ENCODE measurements around the gene CACNA1D.

The CACNA1D gene

GRCh38 chr3:53813229-53813628 lies 318.8 kb downstream of the CACNA1D start:
- no peak for DNase-seq

GRCh38 chr3:53813876-53814275 lies 319.5 kb downstream of the CACNA1D start:
- DNase-seq, result no peak

GRCh38 chr3:53815067-53815466 lies 320.7 kb downstream of the CACNA1D start:
- DNase-seq, result no peak

GRCh38 chr3:53815651-53816050 lies 321.2 kb downstream of the CACNA1D start:
- DNase-seq, result no peak

- peak; percentile 65 for DNase-seq
Measured at GRCh38 chr3:53816425-53816824, 322.0 kb downstream of the CACNA1D start.

- DNase-seq, result no peak
Measured at GRCh38 chr3:53817211-53817610, 322.8 kb downstream of the CACNA1D start.

GRCh38 chr3:53817809-53818208 lies 323.4 kb downstream of the CACNA1D start:
- DNase-seq, result no peak

- DNase-seq, result no peak
Measured at GRCh38 chr3:53818221-53819162, 324.1 kb downstream of the CACNA1D start.

GRCh38 chr3:53819163-53819868 lies 324.9 kb downstream of the CACNA1D start:
- no peak for DNase-seq

- no peak for DNase-seq
Measured at GRCh38 chr3:53820084-53820483, 325.7 kb downstream of the CACNA1D start.

- DNase-seq, result no peak
Measured at GRCh38 chr3:53820756-53821580, 326.6 kb downstream of the CACNA1D start.

GRCh38 chr3:53821631-53822121 lies 327.3 kb downstream of the CACNA1D start:
- no peak for DNase-seq

GRCh38 chr3:53822331-53822741 lies 327.9 kb downstream of the CACNA1D start:
- no peak for DNase-seq

- no peak for DNase-seq
Measured at GRCh38 chr3:53823026-53823955, 328.9 kb downstream of the CACNA1D start.

GRCh38 chr3:53823956-53824657 lies 329.7 kb downstream of the CACNA1D start:
- DNase-seq, result no peak

GRCh38 chr3:53824795-53825194 lies 330.4 kb downstream of the CACNA1D start:
- DNase-seq, result no peak

GRCh38 chr3:53826048-53826447 lies 331.6 kb downstream of the CACNA1D start:
- no peak for DNase-seq

GRCh38 chr3:53828581-53828980 lies 334.2 kb downstream of the CACNA1D start:
- no peak for DNase-seq

GRCh38 chr3:53829605-53830004 lies 335.2 kb downstream of the CACNA1D start:
- DNase-seq, result no peak

- no peak for DNase-seq
Measured at GRCh38 chr3:53830944-53831343, 336.5 kb downstream of the CACNA1D start.

GRCh38 chr3:53833053-53833645 lies 338.7 kb downstream of the CACNA1D start:
- DNase-seq, result no peak
